SH-SY5Y (cell line): ENCODE data around the gene STK32A.

Experiments
- GATA2 ChIP-seq: IDR thresholded peaks from 2 replicates; pipeline ENCODE4 v1.6.1; 2011; ENCODE audit warnings: mild to moderate bottlenecking, low read depth, low read length
- GATA3 ChIP-seq: IDR thresholded peaks from 2 replicates; pipeline ENCODE4 v1.6.1; 2011; ENCODE audit warnings: low read depth, mild to moderate bottlenecking, low read length, moderate library complexity

DNA sequence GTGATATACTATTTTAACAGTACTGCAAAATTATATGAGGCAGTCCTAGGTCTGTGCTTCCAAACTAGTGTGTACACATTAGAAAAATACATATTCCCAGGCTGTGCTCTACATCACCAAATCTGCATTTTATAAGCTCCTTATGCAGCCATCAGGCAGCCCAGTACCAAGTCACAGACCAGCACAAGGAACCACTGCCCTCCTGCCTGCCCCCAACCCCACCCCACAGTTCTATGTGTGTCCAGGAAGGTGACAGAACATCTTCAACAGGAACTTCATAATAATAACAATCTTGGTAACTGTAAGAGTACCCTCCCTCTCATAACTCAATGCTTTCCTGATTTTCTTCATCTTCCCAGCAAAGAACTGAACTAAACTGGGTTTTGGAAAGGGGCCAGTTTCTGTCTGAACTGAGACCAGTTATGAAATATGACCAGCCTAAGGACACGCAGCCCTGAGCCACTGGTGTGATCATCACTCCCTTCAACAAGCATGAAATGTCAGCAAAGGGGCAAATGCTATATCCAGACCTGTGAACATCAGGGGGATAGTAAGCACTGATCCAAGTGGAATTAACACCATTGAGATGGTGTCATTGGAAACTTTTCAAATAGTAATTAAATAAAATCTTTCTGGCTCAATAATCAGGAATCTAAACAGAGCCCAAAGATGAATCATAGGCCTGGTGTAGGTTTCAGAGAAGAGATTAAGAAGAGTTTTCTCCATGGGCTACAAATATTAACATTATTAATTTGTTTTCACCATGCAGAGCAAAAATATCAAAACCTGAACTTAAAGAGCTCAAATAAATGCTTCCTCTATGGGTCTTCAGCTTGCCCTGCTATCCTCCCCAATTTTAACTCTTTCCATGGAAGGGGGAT lies 192.9 kb downstream of the STK32A start:
- no peak for TF ChIP-seq GATA3
- no peak for TF ChIP-seq GATA2
